Activated CD8-positive, alpha-beta memory T cell treated with anti-CD3 and anti-CD28 coated beads for 36 hours (primary cell): ENCODE data around the gene TTC39B. TPM values are rescaled to one million over a fixed set of nuclear protein-coding genes. Genes with fewer than 3 reads are reported as not detected.

Source experiments
- CTCF ChIA-PET: fragments of 350-600 bp; sonication (Branson Sonifier 250); formaldehyde crosslinking; loops from one replicate; lab custom pipeline; 2021; ENCODE audit warnings: antibody characterized with exemption; lab: Charles Lee
- POLR2A ChIA-PET: fragments of 350-600 bp; sonication (Branson Sonifier 250); formaldehyde crosslinking; loops from one replicate; lab custom pipeline; 2021; ENCODE audit warnings: antibody characterized with exemption; lab: Charles Lee
- total RNA-seq, 2 experiments: library from RNA; stranded (reverse); gene quantifications; one replicate each; pipeline ENCODE4 v1.2.3, GENCODE V29; 2021

The TTC39B gene
- total RNA-seq, 2 experiments from 2014 or later = 12.2 to 13.8 TPM

DNA sequence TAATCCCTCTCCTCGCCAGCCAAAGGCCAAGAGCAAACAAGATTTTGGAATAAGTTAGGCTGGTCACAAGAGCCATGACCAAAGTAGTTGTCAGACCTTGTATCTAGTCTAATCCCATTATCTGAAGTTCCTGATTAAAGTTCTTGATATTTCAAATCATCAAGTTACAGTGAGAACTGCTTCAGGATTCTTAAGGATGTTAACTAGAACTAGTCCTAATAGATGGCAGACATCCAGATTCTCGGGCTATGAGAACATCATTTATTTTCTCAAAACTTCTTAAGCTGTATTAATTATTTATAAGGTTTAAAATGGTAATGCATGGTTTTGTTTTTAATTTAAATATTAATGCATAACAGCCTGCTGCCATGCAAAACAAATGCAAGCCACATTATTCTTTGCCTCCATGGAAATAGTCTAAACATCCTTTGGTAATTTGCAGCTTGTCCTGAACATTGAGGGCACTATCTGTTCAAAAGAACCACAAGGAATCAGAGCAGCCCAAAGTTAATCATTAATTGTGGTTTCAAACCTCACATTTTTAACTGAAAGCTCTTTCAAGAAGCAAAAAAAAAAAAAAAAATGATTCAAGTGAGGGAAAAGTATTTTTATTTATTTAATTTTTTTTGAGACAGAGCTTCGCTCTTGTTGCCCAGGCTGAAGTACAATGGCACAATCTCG lies 95.1 kb downstream of the TTC39B start:
- ChIA-PET POLR2A (interaction anchor here (0.7 kb wide), 1 partner anchor 257 kb away, joined by 6 read pairs; no protein-coding TSS in a partner anchor), CTCF (interaction anchor here (0.6 to 2.9 kb wide), 8 partner anchors 9 to 406 kb away, joined by 3 to 11 read pairs (median 3); no protein-coding TSS in a partner anchor)

DNA sequence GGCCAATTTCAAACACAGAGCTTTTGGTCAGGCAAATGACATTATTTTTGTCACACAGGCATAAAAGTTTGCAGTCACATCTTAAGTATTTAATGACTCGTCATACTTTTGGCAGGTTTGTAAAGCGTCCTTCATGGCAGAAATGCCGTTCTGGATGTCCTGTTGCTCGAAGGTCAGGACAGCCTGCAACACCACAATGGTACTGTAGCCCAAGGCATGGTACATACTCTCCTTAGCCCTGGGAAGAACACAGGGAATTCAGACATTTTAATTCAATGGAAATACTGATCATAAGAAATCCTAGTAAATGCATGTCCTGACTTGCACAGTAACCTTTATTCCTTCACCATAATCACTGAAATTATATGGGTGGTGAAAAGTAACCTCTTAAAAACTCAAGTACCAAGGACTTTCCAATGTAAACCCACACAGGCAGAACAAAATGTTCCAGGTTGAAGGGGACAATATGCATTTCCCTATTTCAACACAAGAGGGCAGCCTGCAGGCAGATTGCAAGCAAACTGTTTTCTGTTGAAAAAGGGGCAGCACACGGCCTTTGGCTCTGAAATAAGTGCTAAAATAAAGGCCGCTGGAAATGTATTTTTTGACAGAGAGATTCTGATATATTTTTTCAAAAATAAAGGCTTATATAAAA lies 95.7 kb downstream of the TTC39B start:
- ChIA-PET CTCF (interaction anchor here (0.7 to 1.2 kb wide), 3 partner anchors 11 to 395 kb away, joined by 3 to 6 read pairs (median 6); no protein-coding TSS in a partner anchor), POLR2A (interaction anchor here (0.5 to 0.7 kb wide), 2 partner anchors 20 to 258 kb away, joined by 5 to 6 read pairs; no protein-coding TSS in a partner anchor)

DNA sequence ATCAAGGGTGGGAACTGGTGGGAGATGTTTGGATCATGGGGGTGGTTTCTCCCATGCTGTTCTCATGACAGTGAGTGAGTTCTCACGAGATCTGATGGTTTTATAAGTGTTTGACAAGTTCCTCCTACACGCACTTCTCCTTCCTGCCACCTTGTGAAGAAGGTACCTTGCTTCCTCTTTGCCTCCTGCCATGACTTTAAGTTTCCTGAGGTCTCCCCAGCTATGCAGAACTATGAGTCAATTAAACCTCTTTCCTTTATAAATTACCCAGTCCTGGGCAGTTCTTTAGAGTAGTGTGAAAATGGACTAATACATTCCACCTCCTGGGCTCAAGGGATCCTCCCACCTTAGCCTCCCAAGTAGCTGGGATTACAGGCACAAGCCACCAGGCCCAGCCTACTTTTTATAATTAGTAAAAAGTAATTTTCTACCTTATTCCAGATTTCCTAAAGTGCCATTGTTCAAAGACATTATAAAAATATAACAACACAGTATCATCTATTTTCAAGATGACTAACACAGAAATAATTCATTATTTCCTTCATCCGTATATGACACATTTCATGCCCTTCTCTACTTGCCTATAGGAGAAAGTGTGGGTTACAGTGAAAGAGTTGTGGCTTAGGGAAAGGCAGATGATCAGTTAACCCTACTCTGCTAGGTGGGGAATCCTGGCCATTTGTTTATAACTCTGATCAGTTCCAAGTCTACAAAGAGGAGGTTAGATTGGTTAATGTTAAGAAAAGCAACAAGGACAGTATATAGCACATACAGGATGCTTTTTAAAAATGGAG lies 99.9 kb downstream of the TTC39B start:
- POLR2A ChIA-PET = no interaction called here
- CTCF ChIA-PET = no interaction called here

DNA sequence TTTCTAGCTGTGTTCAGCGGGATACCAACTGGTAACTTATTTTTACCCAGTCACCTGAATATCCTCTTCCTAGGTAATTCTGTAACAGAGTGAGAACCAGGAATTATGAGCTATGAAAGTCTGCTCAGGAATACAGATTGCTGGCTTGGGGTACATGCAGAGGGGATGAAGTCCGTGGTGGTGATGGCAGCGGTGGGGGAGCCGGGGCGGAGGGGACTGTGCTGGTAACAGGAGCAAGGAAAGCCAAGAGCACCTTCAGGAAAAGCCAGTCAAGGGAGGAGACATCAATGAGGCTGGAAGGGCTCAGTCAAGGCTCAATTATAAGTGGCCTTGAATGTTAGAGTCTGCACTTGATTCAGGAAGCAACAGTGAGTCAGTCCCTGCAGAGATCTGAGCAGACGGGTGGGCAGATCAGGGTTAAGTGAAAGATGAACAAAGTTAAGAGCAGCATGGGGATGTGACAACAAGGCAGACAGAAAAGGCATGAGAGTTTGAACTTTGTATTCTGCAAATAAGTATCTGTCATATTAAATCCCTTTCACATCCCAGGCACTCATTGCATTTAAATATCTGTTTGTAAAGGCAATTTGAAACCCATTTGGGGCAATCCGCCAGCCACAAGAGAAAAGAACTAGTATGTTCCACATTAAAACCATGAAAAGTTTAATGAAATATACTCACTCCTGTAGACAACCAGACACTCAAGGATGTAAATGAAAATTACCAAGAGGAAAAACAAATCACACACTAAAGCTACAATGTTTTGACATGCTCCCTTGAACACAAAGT lies 101.2 kb downstream of the TTC39B start:
- CTCF ChIA-PET = interaction anchor here (1.7 kb wide), 1 partner anchor 11 kb away, joined by 3 read pairs; no protein-coding TSS in a partner anchor
- POLR2A ChIA-PET = no interaction called here

DNA sequence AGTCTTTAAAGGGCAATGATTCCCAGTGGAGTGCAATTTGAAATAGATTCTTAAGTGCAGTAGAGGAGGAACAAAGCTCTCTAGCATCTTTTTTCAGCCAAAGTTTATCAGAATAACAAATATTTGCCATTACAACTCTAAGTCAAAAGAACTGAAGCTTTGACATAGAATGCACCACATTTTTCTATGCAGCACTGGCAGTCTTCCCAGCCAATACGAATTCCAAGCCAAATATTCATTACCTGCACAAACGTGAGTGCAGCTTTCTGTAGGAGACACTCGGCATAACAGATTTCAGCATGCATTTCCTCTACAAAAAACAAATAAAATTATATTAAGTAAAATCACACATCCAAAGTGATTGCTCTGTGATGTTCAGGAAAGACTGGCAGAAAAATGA lies 103.4 kb downstream of the TTC39B start:
- ChIA-PET POLR2A (no interaction called here), CTCF (interaction anchor here (0.7 kb wide), 1 partner anchor 41 kb away, joined by 3 read pairs; no protein-coding TSS in a partner anchor)

DNA sequence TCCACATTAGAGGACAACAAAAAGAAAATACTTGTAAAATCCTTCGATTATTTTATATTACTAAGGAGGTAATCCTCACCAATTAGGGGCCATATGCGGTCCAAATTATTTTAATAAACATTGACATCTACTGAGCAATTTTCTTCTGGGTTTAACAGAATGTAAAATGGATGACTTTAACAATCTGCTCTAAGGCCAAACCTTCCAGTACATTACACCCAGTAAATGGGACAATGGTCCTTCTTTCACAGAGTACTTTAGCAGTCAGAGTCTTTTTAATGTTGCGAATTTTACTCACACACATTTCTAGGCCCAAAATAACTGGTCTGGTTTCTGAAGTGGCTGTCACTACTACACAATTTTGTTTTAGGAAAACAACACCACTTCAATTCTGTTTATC lies 106.9 kb downstream of the TTC39B start:
- POLR2A ChIA-PET = no interaction called here

DNA sequence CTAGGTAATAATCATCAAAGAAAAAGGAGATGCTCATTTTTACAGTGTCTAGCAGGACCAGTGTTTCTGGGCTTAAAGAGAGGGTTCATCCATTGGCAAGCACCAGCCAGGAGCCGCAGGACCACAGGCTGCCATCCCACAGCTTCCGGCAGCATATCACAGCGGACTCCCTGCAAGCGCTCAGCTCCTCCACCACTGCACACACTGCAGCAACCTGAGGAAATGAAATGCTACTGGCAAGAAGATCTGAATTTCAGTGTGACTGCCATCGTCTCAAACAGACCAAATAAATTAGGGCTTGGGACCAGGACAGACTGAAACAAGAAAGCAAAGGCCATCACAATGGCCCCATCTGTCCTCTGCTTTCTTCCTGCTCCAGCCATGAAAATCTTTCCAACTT lies 114.2 kb downstream of the TTC39B start:
- ChIA-PET POLR2A (no interaction called here), CTCF (no interaction called here)

More for the DNA sequence above, 106.9 kb downstream of the TTC39B start:
- CTCF ChIA-PET = no interaction called here

DNA sequence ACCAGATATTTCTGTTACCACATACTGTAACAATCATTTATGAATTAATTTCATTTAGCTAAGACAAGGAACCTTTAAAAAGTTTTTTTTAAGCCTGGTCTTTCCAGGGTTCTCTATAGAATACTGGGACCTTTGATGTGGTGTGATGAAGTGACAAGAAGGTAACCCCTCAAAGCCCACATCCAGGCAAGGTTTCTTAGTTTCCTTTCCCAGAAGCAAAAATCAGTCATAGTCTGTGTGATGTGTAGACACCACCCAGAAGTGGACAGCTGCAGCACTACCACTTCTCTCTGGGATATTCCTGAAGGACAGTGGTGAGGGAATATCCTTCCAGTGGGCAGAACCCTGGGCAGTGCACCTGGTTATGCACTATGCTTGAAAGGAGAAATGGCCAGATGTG lies 115.6 kb downstream of the TTC39B start:
- ChIA-PET CTCF (no interaction called here), POLR2A (no interaction called here)

DNA sequence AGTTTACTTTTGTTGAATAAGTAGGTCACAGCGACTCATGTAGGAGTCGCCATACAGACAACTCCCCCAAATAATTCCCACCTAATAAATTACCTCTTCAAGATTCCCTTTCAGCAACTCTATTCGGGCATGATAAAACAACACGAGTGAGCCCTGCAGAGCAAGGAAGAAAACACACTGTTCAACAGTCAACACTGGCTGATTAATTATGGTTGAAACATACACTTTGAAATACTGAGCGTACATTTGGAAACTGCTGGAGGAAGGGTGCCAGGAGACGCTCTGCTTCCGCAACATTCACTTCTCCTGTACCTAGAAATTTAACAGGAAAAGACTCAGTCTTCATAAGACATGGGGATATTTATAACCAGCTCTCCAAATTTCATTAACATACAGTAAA lies 117.5 kb downstream of the TTC39B start:
- CTCF ChIA-PET = no interaction called here

DNA sequence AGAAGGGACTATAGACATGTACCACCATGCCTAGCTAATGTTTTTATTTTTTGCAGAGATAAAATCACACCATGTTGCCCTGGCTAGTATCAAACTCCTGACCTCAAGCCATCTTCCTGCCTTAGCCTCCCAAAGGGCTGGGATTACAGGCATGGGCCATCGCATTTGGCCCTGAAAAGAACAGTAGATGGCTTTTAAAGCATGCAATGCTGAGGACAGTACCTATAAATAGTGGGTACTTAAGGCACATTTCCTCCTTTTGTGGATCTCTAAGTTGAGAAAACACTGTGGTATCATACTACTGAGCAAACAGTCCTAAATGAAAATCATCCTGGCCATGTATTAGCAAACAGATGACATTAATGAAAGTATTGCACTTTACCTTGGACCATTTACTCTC lies 119.4 kb downstream of the TTC39B start:
- ChIA-PET CTCF (no interaction called here), POLR2A (no interaction called here)

More for the DNA sequence above, 117.5 kb downstream of the TTC39B start:
- POLR2A ChIA-PET = no interaction called here

DNA sequence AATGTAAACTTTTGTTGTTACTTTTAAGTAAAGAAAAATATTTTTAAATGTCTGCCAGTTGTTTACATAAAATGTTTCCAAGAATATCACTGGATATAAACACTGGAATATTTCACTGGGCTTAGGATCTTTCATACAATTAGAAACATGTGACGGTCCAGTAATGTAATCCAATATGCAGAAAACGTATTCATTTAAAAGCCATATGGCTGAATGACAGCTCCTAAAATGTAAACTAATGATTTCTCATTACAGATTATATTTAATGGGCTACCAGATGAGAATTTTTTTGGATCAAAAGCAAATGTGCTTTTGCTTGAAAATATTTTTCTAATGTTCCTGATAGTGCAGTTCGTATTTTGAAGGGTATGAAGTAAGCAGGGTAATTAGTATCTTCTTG lies 124.3 kb downstream of the TTC39B start:
- POLR2A ChIA-PET = no interaction called here
- CTCF ChIA-PET = interaction anchor here (0.7 kb wide), 2 partner anchors 585 to 685 kb away, joined by 3 to 4 read pairs; no protein-coding TSS in a partner anchor

DNA sequence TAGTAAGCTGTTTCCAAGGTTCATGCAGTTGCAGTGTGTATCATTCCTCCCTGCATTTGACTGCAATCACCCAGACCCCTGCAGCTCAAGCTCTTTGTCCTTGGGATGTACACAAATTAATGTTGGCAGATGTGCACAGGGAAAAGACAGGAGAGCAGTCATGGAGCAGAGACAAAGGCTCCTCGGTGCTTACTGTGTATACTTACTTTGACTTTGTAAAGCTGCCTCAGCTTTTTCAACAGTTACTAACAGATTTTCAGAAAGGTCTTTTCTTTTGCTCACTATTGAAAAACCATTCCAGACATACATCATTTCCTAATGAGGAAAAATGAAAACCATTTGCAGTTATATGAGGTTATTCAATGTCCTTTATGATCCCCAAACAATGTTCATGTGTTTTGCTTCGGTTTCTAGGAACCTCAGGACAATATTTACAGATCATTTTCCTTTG lies 124.9 kb downstream of the TTC39B start:
- POLR2A ChIA-PET = no interaction called here
- CTCF ChIA-PET = no interaction called here

DNA sequence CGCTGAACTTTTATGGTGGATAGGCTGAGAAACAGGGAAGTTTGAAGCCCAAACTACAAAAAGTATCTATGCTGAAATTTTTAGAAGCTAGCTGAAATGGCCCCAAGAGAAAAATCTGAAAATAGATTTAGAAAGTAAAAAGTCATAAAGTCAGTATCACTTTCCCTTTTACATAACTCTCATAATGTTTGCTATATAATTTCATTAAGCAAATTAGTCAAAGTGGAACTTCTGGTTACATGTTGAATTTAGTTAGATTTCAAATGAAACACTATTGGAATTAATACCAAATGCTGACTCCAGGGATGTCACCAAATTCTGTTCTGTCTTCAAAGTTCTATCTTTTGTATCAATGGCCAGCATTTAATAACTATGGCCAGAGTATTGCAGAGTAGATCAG lies 126.9 kb downstream of the TTC39B start:
- POLR2A ChIA-PET = no interaction called here
- CTCF ChIA-PET = interaction anchor here (0.6 kb wide), 1 partner anchor 53 kb away, joined by 3 read pairs; no protein-coding TSS in a partner anchor

DNA sequence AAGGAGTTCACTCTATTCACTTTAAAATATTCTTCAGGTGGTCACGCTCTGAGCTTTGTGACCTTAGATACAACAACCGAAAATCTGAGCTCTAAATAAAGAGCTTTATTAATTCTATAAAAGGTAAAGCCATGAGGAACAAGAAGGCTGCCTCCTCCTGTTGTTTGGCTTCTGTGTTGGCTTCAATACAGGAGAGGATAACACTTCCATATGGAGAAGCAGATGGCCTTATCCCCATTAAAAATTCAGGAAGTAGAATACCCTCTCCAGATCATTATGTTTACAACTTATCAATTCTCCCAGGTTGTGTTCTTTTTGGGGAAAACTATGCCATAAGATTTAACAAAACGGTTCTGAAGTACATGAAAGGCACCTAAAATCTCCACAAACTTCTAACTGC lies 128.4 kb downstream of the TTC39B start:
- CTCF ChIA-PET = interaction anchor here (0.6 kb wide), 1 partner anchor 432 kb away, joined by 4 read pairs; no protein-coding TSS in a partner anchor
- POLR2A ChIA-PET = no interaction called here

DNA sequence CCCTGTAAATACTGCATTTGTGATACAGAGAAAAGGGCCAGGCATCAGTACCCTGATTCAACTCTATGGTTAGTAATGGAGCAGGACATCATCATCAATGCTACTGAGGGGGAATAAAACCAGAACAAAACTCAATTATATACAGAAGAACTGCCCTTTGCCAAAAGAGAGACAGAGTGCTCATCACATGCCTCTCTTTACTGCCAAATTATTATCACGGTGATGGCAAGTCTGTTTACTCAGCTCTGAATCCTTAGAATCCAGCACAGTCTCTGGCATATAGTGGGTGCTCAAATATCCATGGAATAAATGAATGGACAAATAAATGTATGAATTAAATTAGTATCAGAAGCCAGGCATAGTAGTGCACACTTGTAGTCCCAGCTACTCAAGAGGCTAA lies 130.2 kb downstream of the TTC39B start:
- ChIA-PET CTCF (interaction anchor here (0.5 kb wide), 1 partner anchor 315 kb away, joined by 5 read pairs; no protein-coding TSS in a partner anchor), POLR2A (no interaction called here)

DNA sequence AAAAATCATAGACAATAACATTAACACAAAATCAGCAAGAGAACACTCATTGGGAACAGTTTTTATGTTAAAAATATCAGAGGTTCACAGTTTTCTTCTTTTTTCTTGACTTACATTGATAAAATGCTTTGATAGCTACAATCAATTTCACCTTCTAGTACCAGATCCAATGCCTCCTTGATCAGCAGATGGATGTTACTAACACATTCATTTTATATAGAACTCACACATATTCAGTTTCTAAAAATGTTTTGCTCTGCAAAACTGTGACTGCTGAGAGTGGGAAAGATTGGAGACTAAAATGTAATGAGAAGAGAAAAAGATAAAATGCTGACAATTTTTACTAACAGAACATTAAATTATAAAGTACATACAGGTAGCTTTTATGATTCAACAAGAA lies 143.1 kb downstream of the TTC39B start:
- CTCF ChIA-PET = no interaction called here
- POLR2A ChIA-PET = no interaction called here

DNA sequence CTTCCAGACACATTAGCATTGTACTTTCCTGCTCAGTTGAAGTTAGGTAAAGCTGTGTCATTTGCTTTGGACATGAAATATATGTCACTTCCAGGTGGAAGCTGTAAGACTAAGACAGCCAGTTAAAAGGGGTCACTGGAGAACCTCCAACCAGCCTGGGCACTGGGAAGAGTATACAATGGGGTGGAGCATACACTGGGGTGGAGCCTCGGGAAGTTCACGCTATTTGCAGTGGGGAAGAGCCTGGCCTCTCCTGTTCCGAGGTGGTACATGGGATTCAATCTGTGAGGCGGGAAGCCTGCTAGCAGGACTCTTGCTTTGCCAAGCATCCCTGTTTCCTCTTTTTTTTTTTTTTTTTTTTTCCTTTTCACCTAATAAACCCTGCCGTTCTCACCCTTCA lies 145.3 kb downstream of the TTC39B start:
- CTCF ChIA-PET = no interaction called here
- POLR2A ChIA-PET = no interaction called here

DNA sequence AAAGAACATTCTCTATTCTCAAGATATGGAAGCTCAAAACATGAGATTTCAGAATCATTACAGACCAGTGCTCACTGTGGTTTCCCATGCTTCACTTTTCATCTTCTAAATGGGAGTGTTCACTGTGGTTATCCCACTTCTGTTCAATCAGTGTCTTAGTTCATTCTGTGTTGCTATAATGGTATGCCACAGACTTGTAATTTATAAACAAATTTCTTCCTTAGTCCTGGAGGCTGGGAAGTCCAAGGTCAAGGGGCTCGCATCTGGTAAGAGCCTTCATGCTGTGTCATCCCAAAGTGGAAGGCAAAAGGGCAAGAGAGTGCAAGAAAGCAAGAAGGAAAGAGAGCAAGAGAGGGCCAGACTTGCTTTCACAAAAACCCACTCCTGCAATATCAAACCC lies 146.3 kb downstream of the TTC39B start:
- POLR2A ChIA-PET = interaction anchor here (0.6 kb wide), 1 partner anchor 260 kb away, joined by 4 read pairs; no protein-coding TSS in a partner anchor
- CTCF ChIA-PET = no interaction called here

DNA sequence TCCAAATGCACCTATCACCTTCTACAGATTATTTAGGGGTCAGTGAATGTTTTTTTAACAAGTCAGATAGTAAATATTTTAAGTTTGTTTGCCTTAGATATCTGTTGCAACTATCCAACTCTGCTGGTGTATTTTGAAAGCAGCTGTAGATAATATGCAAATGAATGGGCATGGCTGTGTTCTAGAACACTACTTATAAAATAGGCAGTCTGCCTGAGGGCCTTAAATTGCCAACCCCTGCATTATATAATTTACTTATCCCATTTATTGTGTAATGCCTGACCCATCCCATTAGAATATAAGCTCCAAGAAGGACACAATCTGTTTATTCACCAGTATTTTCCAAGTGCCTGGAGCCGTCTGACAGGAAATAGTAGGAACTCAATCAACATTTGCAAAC lies 149.0 kb downstream of the TTC39B start:
- ChIA-PET CTCF (no interaction called here), POLR2A (no interaction called here)
